ENCODE results near the gene HMGCS2. TPM values are rescaled to one million over a fixed set of nuclear protein-coding genes. Genes with fewer than 3 reads are reported as not detected.

The HMGCS2 gene
- polyA plus RNA-seq, 1 experiment: not detected

- POLR2A ChIA-PET: no interaction called here
These were observed 37.8 kb upstream of the HMGCS2 start for GRCh38 chr1:119806489-119806888.

GRCh38 chr1:119805746-119806145, 37.0 kb upstream of the HMGCS2 start:
- DNase-seq (ENCODE audit: low read depth, low spot score): no peak
- TF ChIP-seq CTCF (IDR thresholded peaks at IDR 0.05; ENCODE audit: low read depth, low read length): no peak
- ChIA-PET CTCF (interaction anchor here (1.0 kb wide), 1 partner anchor 11 kb away, joined by 3 read pairs; no protein-coding TSS in a partner anchor), POLR2A (no interaction called here)
- Histone ChIP-seq H3K27me3 (ENCODE audit: control insufficient read depth, insufficient read depth, low read length) (peaks cover 12% of the 10 kb centered on the region), H3K27ac (ENCODE audit: low read depth, low read length) (no peak overlapping the region), H3K9me3 (ENCODE audit: control insufficient read depth, insufficient read depth, low read length) (no peaks in the 10 kb centered on the region), H3K4me3 (ENCODE audit: low read depth, low read length) (no peak overlapping the region)

More at GRCh38 chr1:119806489-119806888, 37.8 kb upstream of the HMGCS2 start:
- H3K27ac ChIP-seq (ENCODE audit: low read depth, low read length): no peak overlapping the region
- peaks cover 12% of the 10 kb centered on the region for H3K27me3 ChIP-seq (ENCODE audit: control insufficient read depth, insufficient read depth, low read length)
- CTCF ChIA-PET: interaction anchor here (1.0 to 4.0 kb wide), 2 partner anchors 10 to 62 kb away, joined by 3 to 31 read pairs; no protein-coding TSS in a partner anchor
- no peak overlapping the region for H3K4me3 ChIP-seq (ENCODE audit: low read depth, low read length)
- no peak for DNase-seq (ENCODE audit: low read depth, low spot score)
- H3K9me3 ChIP-seq (ENCODE audit: control insufficient read depth, insufficient read depth, low read length): no peaks in the 10 kb centered on the region
- no peak for TF ChIP-seq CTCF (IDR thresholded peaks at IDR 0.05; ENCODE audit: low read depth, low read length)

- CTCF ChIA-PET: interaction anchor here (0.6 kb wide), 1 partner anchor 62 kb away, joined by 3 read pairs; no protein-coding TSS in a partner anchor
These were observed 36.5 kb upstream of the HMGCS2 start for GRCh38 chr1:119805247-119805646.

GRCh38 chr1:119799599-119800177, 31.0 kb upstream of the HMGCS2 start:
- H3K9me3 ChIP-seq (ENCODE audit: control insufficient read depth, insufficient read depth, low read length): no peaks in the 10 kb centered on the region
- H3K27ac ChIP-seq (ENCODE audit: low read depth, low read length): no peak overlapping the region
- TF ChIP-seq CTCF (IDR thresholded peaks at IDR 0.05; ENCODE audit: low read depth, low read length): no peak
- peaks cover 4% of the 10 kb centered on the region for H3K27me3 ChIP-seq (ENCODE audit: control insufficient read depth, insufficient read depth, low read length)
- no peak for DNase-seq (ENCODE audit: low read depth, low spot score)
- POLR2A ChIA-PET: no interaction called here
- CTCF ChIA-PET: interaction anchor here (0.9 to 1.1 kb wide), 3 partner anchors 9 to 10 kb away, joined by 3 to 4 read pairs (median 3); no protein-coding TSS in a partner anchor
- H3K4me3 ChIP-seq (ENCODE audit: low read depth, low read length): no peak overlapping the region

More at GRCh38 chr1:119805247-119805646, 36.5 kb upstream of the HMGCS2 start:
- no peak for DNase-seq (ENCODE audit: low read depth, low spot score)
- Histone ChIP-seq H3K9me3 (ENCODE audit: control insufficient read depth, insufficient read depth, low read length) (no peaks in the 10 kb centered on the region), H3K4me3 (ENCODE audit: low read depth, low read length) (no peak overlapping the region), H3K27me3 (ENCODE audit: control insufficient read depth, insufficient read depth, low read length) (peaks cover 12% of the 10 kb centered on the region), H3K27ac (ENCODE audit: low read depth, low read length) (no peak overlapping the region)
- TF ChIP-seq CTCF (IDR thresholded peaks at IDR 0.05; ENCODE audit: low read depth, low read length): no peak
- POLR2A ChIA-PET: no interaction called here

- TF ChIP-seq CTCF (IDR thresholded peaks at IDR 0.05; ENCODE audit: low read depth, low read length): no peak
- CTCF ChIA-PET: interaction anchor here (1.1 kb wide), 2 partner anchors 9 to 10 kb away, joined by 3 to 4 read pairs; no protein-coding TSS in a partner anchor
- H3K9me3 ChIP-seq (ENCODE audit: control insufficient read depth, insufficient read depth, low read length): no peaks in the 10 kb centered on the region
- H3K4me3 ChIP-seq (ENCODE audit: low read depth, low read length): no peak overlapping the region
- no peak for DNase-seq (ENCODE audit: low read depth, low spot score)
- peaks cover 4% of the 10 kb centered on the region for H3K27me3 ChIP-seq (ENCODE audit: control insufficient read depth, insufficient read depth, low read length)
- POLR2A ChIA-PET: no interaction called here
- H3K27ac ChIP-seq (ENCODE audit: low read depth, low read length): no peak overlapping the region
These were observed 30.3 kb upstream of the HMGCS2 start for GRCh38 chr1:119799003-119799402.
